Measurements from ENCODE around the gene TANGO2.
A peak's percentile ranks its signal among the peaks of the same experiment; 100 is the strongest.

TANGO2 gene

GRCh38 chr22:20112623-20113511 lies 92.0 kb downstream of the TANGO2 start:
- peaks cover 71% of the 10 kb centered on the region for H3K36me3 Mint-ChIP-seq (ENCODE audit: insufficient read depth)
- no peaks in the 10 kb centered on the region for H3K27me3 Mint-ChIP-seq
- no peak for ATAC-seq (replicated peaks)
- H3K4me3 Mint-ChIP-seq: no peak overlapping the region
- H3K4me1 Mint-ChIP-seq (ENCODE audit: low read depth in 2 of 2): peaks cover 19 to 29% of the 10 kb centered on the region in 2 donors
- no peak for DNase-seq
- no peaks in the 10 kb centered on the region for H3K9me3 Mint-ChIP-seq
- peak overlapping the region; percentile 10 to 82 for H3K27ac Mint-ChIP-seq

GRCh38 chr22:20113551-20114310 lies 92.8 kb downstream of the TANGO2 start:
- H3K4me1 Mint-ChIP-seq (ENCODE audit: low read depth in 2 of 2): peaks cover 20 to 30% of the 10 kb centered on the region in 2 donors
- H3K36me3 Mint-ChIP-seq (ENCODE audit: insufficient read depth): peaks cover 70% of the 10 kb centered on the region
- H3K9me3 Mint-ChIP-seq: no peaks in the 10 kb centered on the region
- H3K27ac Mint-ChIP-seq: peak overlapping the region; percentile 10 to 83
- no peaks in the 10 kb centered on the region for H3K27me3 Mint-ChIP-seq
- ATAC-seq (replicated peaks) (no peak), DNase-seq (no peak)
- H3K4me3 Mint-ChIP-seq: no peak overlapping the region

GRCh38 chr22:20114506-20115475 lies 93.9 kb downstream of the TANGO2 start:
- no peak for ATAC-seq (replicated peaks)

DNA sequence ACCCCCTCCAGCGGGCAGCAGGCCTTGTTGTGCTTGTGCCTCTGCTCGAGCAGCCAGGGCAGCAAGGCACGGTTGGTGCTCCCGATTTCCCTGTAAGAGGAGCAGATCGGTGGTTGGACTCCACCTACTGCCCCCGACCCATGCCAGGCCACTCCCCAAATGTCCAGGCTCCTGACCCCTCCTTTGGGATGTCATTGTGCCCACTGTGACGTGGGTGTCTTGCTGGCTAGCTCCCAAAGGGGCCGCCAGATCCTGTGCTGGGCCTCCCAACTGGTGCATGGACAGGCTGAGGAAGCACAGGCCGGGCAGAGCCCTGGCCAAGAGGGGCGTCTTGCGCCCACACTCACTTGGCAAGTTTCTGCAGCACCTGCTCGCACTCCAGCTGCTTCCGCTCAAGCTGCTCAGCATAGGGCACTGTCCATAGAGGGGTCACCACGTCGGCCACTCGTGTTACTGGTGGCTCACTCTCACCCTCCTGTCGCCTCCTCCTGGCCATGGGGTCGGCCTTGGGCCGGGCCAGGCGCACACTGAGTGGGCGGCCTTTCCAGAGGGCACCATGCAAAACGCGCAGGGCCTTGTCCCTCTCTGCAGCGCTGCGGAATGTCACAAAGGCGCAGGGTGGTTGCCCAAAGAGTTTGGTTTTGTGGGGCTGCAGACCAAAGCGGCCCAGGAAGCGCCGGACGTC lies 94.9 kb downstream of the TANGO2 start, which contains the start of gene RANBP1:
RANBP1 (plus strand) TSS at position 414 of the 685 bp plus-strand sequence; CDS start at position 495, 81 bp downstream.
- H3K27me3 Mint-ChIP-seq: no peaks in the 10 kb centered on the region
- H3K9me3 Mint-ChIP-seq: no peaks in the 10 kb centered on the region
- DNase-seq: no peak
- peak within 1 kb of the TSS; percentile 90 to 92 for H3K27ac Mint-ChIP-seq
- H3K36me3 Mint-ChIP-seq (ENCODE audit: insufficient read depth): peaks cover 60% of the 10 kb centered on the region
- no peak for ATAC-seq (replicated peaks)
- peaks cover 20 to 30% of the 10 kb centered on the region in 2 donors for H3K4me1 Mint-ChIP-seq (ENCODE audit: low read depth in 2 of 2)
- H3K4me3 Mint-ChIP-seq: peak within 1 kb of the TSS; percentile 83 to 86

More at GRCh38 chr22:20114506-20115475, 93.9 kb downstream of the TANGO2 start:
- Mint-ChIP-seq H3K27ac (peak overlapping the region; percentile 77 to 90), H3K27me3 (no peaks in the 10 kb centered on the region), H3K4me1 (ENCODE audit: low read depth in 2 of 2) (peaks cover 20 to 30% of the 10 kb centered on the region in 2 donors), H3K36me3 (ENCODE audit: insufficient read depth) (peaks cover 70% of the 10 kb centered on the region), H3K9me3 (no peaks in the 10 kb centered on the region), H3K4me3 (peak overlapping the region; percentile 49 to 86)
- no peak for DNase-seq

DNA sequence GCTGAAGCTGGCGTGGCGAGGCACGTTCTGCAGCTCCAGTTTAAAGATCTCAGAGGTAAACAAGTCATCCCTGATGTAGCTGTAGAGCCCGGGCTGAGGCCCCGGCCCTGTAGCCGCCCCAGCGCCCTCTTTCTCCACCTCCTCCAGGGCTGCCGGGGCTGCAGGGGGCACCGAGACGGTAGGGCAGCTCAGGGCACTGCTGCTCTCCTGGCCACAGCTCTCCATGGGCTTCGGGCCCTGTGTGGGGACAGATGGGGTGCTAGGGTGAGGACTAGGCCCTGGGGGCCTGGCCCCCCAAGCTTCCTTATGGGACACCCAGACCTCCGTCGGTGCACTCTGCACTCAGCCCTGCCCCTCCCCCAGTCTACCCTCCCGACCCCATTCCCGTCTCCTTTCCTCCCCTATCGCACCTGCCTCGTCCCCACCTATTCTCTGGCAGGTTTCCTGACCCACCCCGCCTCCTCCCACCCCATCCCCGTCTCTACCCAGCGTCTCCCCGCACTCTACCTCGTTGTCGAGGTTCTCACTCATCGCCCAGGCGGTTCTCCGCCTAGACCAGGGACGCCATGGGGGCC lies 95.6 kb downstream of the TANGO2 start:
- ATAC-seq (replicated peaks): no peak
- Mint-ChIP-seq H3K4me1 (ENCODE audit: low read depth in 2 of 2) (peaks cover 20 to 30% of the 10 kb centered on the region in 2 donors), H3K27ac (peak overlapping the region; percentile 90 to 92), H3K27me3 (no peaks in the 10 kb centered on the region), H3K9me3 (no peaks in the 10 kb centered on the region), H3K4me3 (peak overlapping the region; percentile 83 to 86), H3K36me3 (ENCODE audit: insufficient read depth) (peaks cover 56% of the 10 kb centered on the region)
- DNase-seq: no peak
